Colonic mucosa (tissue), 4 donors: ENCODE measurements around the gene CS. TPM values are rescaled to one million over a fixed set of nuclear protein-coding genes. Genes with fewer than 3 reads are reported as not detected.

ENCODE experiments used
- DNase-seq: peaks from one replicate; pipeline ENCODE4 v3.0.0-alpha.2; 2020
- H3K27ac ChIP-seq: fragments of 200-600 bp; one replicate; pipeline ENCODE4 v1.8.0; 2021
- H3K27me3 ChIP-seq: fragments of 200-600 bp; one replicate; pipeline ENCODE4 v1.8.0; 2021
- H3K36me3 ChIP-seq: fragments of 200-600 bp; one replicate; pipeline ENCODE4 v1.8.0; 2021
- H3K4me1 ChIP-seq: fragments of 200-600 bp; one replicate; pipeline ENCODE4 v1.8.0; 2021; ENCODE audit warnings: mild to moderate bottlenecking
- H3K4me3 ChIP-seq: fragments of 200-600 bp; one replicate; pipeline ENCODE4 v1.8.0; 2021
- H3K9ac ChIP-seq, 2 donors: one replicate each; pipeline ENCODE4 v1.7.0; 2013; ENCODE audit warnings: control low read depth in 2 of 2, low read depth in 2 of 2, low read length in 2 of 2
- H3K9me3 ChIP-seq: fragments of 200-600 bp; one replicate; pipeline ENCODE4 v1.8.0; 2021
- intact Hi-C: fragments of 100-400 bp; cut with DNase I; formaldehyde crosslinking; loops from one replicate; pipeline ENCODE4 v1.14.1; 2022
- total RNA-seq, 2 donors: library from RNA; stranded (reverse); fragmentation: NEBNext Ultra II Directional in 1 of 2; extraction: Animal tissue kit (Norgen Biotek cat#: 25700) in 1 of 2; gene quantifications; one replicate each; pipeline ENCODE4 v1.2.1, GENCODE V29; 2021
- TF ChIP-seq, protein P1 (sequence below): fragments of 200-600 bp; IDR thresholded peaks from one replicate; pipeline ENCODE4 v1.8.0; 2022; ENCODE audit warnings: antibody characterized with exemption, mild to moderate bottlenecking
- donor health status: healthy.
- donor health status: DM: no; HTN: no; CAD: no.
- donor health status: DM: no; HTN: no; CAD: no.

CS gene
- total RNA-seq, 2 donors from 2014 or later = 367 to 437 TPM

DNA sequence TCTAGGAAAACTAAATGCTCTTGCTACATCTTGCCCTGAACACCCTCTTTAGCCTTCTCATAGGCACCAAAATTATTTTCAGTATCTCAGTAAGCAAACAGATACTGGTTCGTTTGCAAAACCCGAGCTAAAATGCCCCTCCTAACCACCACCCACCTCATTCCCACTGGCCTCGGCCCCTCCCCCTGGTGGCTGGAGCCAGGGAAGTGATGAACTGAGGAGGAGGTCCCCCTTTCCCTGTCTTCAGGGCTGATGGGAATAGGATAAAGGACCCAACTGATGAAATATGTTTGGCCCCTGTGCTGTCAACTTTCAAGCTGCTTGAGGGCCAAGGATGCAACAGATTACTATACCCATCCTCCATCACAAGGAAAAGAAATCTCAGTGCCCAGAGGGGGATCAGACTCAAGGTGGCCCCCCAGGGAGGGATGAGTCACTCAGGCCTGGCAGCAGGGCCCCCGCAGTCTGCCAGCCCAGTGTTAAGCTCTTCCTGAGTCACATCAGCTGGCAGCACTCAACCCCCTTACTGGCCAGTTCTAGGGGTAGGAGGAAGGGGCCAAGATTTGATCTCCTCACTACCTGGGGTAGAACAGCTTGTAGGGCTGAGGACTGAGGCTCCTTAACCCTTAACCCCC is 43.7 kb downstream of the CS start:
- intact Hi-C loops = loop anchor here (5.0 kb wide), 1 partner anchor 34 kb away; the partner anchor contains the start of genes NABP2 and RNF41
- no peak overlapping the region for H3K4me3 ChIP-seq
- no peaks in the 10 kb centered on the region for H3K27me3 ChIP-seq
- TF ChIP-seq, protein P1, sequence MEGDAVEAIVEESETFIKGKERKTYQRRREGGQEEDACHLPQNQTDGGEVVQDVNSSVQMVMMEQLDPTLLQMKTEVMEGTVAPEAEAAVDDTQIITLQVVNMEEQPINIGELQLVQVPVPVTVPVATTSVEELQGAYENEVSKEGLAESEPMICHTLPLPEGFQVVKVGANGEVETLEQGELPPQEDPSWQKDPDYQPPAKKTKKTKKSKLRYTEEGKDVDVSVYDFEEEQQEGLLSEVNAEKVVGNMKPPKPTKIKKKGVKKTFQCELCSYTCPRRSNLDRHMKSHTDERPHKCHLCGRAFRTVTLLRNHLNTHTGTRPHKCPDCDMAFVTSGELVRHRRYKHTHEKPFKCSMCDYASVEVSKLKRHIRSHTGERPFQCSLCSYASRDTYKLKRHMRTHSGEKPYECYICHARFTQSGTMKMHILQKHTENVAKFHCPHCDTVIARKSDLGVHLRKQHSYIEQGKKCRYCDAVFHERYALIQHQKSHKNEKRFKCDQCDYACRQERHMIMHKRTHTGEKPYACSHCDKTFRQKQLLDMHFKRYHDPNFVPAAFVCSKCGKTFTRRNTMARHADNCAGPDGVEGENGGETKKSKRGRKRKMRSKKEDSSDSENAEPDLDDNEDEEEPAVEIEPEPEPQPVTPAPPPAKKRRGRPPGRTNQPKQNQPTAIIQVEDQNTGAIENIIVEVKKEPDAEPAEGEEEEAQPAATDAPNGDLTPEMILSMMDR = no peak
- peaks cover 5% of the 10 kb centered on the region for H3K4me1 ChIP-seq
- peak overlapping the region in 1 of 2 donors; percentile 86 for H3K9ac ChIP-seq
- no peaks in the 10 kb centered on the region for H3K9me3 ChIP-seq
- DNase-seq = no peak
- no peak overlapping the region for H3K27ac ChIP-seq
- peaks cover 14% of the 10 kb centered on the region for H3K36me3 ChIP-seq

DNA sequence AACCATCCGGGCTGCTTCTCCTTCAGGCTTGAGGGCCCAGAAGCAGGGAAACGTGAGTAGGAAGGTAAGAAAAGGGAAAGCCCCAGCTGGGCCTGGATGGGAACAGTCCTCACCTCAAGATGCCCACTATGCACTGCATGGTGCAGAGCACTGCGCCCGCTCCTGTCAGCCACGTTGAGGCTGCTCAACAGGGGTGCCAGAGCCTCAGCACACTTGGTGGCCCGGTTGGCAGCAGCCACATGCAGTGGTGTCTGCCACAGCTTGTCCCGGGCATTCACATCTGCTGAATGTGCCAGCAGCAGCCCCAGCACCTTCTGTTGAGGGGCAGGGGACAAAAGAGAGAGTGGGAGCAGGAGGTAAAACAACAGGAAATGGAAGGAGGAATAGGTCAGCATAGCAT is 44.5 kb downstream of the CS start:
- TF ChIP-seq, protein P1 = no peak
- no peak for DNase-seq
- Histone ChIP-seq H3K9ac (no peak overlapping the region), H3K36me3 (peaks cover 18% of the 10 kb centered on the region), H3K27ac (no peak overlapping the region), H3K9me3 (no peaks in the 10 kb centered on the region), H3K4me3 (no peak overlapping the region), H3K27me3 (no peaks in the 10 kb centered on the region), H3K4me1 (peaks cover 5% of the 10 kb centered on the region)
- intact Hi-C loops = loop anchor here (5.0 kb wide), 1 partner anchor 33 kb away; the partner anchor contains the start of genes NABP2 and RNF41

DNA sequence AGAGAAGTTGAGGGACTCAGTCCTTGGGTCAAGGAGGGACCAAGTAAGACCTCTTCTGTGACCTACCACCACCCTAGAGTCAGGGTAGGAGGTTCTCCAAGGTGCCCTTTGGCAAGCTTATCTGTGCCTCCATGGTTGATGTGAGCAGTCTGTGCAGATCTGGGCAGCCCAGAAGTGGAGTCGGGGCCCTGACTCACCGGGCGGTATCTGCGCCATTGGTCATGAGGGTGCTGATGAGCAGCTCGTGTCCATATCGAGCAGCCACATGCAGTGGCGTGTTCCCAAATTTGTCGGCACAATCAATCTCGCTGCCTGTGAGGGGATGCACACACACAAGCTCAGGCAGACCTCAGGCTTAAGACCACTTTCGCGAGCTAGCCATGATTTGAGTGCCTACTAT is 47.0 kb downstream of the CS start:
- Histone ChIP-seq H3K4me3 (no peak overlapping the region), H3K27me3 (no peaks in the 10 kb centered on the region), H3K4me1 (peaks cover 5% of the 10 kb centered on the region), H3K36me3 (peaks cover 18% of the 10 kb centered on the region), H3K9me3 (no peaks in the 10 kb centered on the region), H3K9ac (no peak overlapping the region), H3K27ac (no peak overlapping the region)
- intact Hi-C loops = no loop called here
- DNase-seq = no peak
- TF ChIP-seq, protein P1 = no peak

DNA sequence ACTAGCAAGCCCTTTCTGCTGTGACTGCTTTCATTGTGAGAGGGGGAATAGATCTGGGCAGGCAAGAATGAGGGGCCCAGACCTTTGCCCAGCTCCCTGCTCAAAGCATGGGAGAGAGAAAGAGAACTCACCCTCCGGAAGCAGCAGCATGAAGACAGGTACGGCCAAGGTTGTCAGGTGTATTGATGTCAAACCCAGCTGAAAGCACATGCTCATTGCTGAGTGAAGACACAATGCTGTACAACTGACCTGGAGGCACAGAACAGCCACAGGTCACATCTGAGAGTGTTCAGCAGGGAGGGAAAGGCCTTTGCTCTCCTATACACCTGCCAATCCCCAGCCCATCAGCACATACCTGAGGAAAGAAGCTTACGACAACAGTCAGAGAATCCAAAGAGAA is 47.5 kb downstream of the CS start:
- no peak for DNase-seq
- TF ChIP-seq, protein P1 = no peak
- Histone ChIP-seq H3K9ac (no peak overlapping the region), H3K4me3 (no peak overlapping the region), H3K9me3 (no peaks in the 10 kb centered on the region), H3K4me1 (peaks cover 5% of the 10 kb centered on the region), H3K27ac (no peak overlapping the region), H3K27me3 (no peaks in the 10 kb centered on the region), H3K36me3 (peaks cover 18% of the 10 kb centered on the region)
- intact Hi-C loops = no loop called here

DNA sequence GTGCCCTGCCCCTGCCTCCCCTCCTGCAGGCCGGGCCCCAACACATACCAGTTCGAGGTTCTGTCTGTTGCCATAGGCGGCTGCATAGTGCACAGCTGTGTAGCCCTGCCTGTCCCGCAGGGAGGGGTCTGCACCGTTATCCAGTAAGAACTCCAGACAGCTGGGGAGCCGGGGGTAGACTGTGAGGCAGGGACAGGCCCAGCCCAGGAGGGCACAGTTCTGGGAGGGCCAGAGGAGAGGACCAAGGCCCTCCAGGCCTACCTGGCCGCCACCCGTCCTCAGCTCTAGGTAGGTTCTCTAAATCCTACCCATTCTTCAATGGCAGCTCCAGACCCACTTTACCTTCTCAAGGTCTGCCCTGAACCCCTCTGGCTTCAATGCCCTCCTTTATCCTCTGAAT is 51.4 kb downstream of the CS start:
- Histone ChIP-seq H3K27ac (no peak overlapping the region), H3K27me3 (no peaks in the 10 kb centered on the region), H3K9ac (no peak overlapping the region), H3K4me3 (no peak overlapping the region), H3K9me3 (no peaks in the 10 kb centered on the region), H3K36me3 (peaks cover 34% of the 10 kb centered on the region), H3K4me1 (no peaks in the 10 kb centered on the region)
- intact Hi-C loops = no loop called here
- DNase-seq = no peak
- TF ChIP-seq, protein P1 = no peak
